Parathyroid adenoma (tissue), 2 donors: Measurements from ENCODE around the gene SPOCK1.

Experiments used
- H2AFZ ChIP-seq: fragments of 300-600 bp; sonication (generic); one replicate; pipeline ENCODE4 v1.7.0; 2017; ENCODE audit warnings: antibody characterized with exemption, mild to moderate bottlenecking
- H3K27ac ChIP-seq: fragments of 300-600 bp; sonication (generic); one replicate; pipeline ENCODE4 v1.7.0; 2017
- H3K27me3 ChIP-seq: fragments of 300-600 bp; sonication (generic); one replicate; pipeline ENCODE4 v1.7.0; 2017; ENCODE audit warnings: low read length; ENCODE audit not compliant: control insufficient read depth, insufficient read depth
- H3K36me3 ChIP-seq: fragments of 300-600 bp; sonication (generic); one replicate; pipeline ENCODE4 v1.7.0; 2017; ENCODE audit warnings: low read length; ENCODE audit not compliant: control insufficient read depth, insufficient read depth
- H3K4me1 ChIP-seq: fragments of 300-600 bp; sonication (generic); one replicate; pipeline ENCODE4 v1.7.0; 2017; ENCODE audit warnings: control low read depth
- H3K4me2 ChIP-seq: fragments of 300-600 bp; sonication (generic); one replicate; pipeline ENCODE4 v1.7.0; 2017; ENCODE audit warnings: low read length
- H3K4me3 ChIP-seq: fragments of 300-600 bp; sonication (generic); one replicate; pipeline ENCODE4 v1.7.0; 2017; ENCODE audit warnings: low read depth, low read length
- H3K79me2 ChIP-seq: fragments of 300-600 bp; sonication (generic); one replicate; pipeline ENCODE4 v1.7.0; 2017; ENCODE audit warnings: control low read depth
- H3K9ac ChIP-seq: fragments of 300-600 bp; sonication (generic); one replicate; pipeline ENCODE4 v1.7.0; 2017; ENCODE audit warnings: mild to moderate bottlenecking
- H3K9me3 ChIP-seq: fragments of 300-600 bp; sonication (generic); one replicate; pipeline ENCODE4 v1.7.0; 2017; ENCODE audit warnings: low read length; ENCODE audit not compliant: control insufficient read depth
- CTCF ChIP-seq: fragments of 300-600 bp; sonication (generic); IDR thresholded peaks from one replicate; pipeline ENCODE4 v1.7.0; 2017; ENCODE audit warnings: antibody characterized with exemption, mild to moderate bottlenecking
- donor health status: primary hyperparathyroidism.

The SPOCK1 gene

GRCh38 chr5:137195483-137195882, 303.6 kb downstream of the SPOCK1 start:
- H3K4me1 ChIP-seq, result no peaks in the 10 kb centered on the region
- TF ChIP-seq CTCF, result no peak
- H2AFZ ChIP-seq, result no peak overlapping the region
- H3K27ac ChIP-seq, result no peak overlapping the region
- no peaks in the 10 kb centered on the region for H3K27me3 ChIP-seq
- H3K9me3 ChIP-seq, result no peaks in the 10 kb centered on the region
- H3K79me2 ChIP-seq, result no peaks in the 10 kb centered on the region
- H3K4me2 ChIP-seq, result no peak overlapping the region
- no peaks in the 10 kb centered on the region for H3K36me3 ChIP-seq
- H3K9ac ChIP-seq, result no peak overlapping the region
- no peak overlapping the region for H3K4me3 ChIP-seq

GRCh38 chr5:137194300-137194699, 304.8 kb downstream of the SPOCK1 start:
- Histone ChIP-seq H3K27me3 (no peaks in the 10 kb centered on the region), H2AFZ (no peak overlapping the region), H3K27ac (no peak overlapping the region)

GRCh38 chr5:137192293-137192743, 306.8 kb downstream of the SPOCK1 start:
- H3K9ac ChIP-seq, result no peak overlapping the region
- H3K79me2 ChIP-seq, result no peaks in the 10 kb centered on the region
- H3K9me3 ChIP-seq, result no peaks in the 10 kb centered on the region
- no peak overlapping the region for H2AFZ ChIP-seq
- no peak overlapping the region for H3K4me2 ChIP-seq
- no peak overlapping the region for H3K27ac ChIP-seq
- no peaks in the 10 kb centered on the region for H3K4me1 ChIP-seq
- H3K27me3 ChIP-seq, result no peaks in the 10 kb centered on the region
- H3K36me3 ChIP-seq, result no peaks in the 10 kb centered on the region
- no peak for TF ChIP-seq CTCF
- no peak overlapping the region for H3K4me3 ChIP-seq

More at GRCh38 chr5:137194300-137194699, 304.8 kb downstream of the SPOCK1 start:
- Histone ChIP-seq H3K4me3 (no peak overlapping the region), H3K9me3 (no peaks in the 10 kb centered on the region), H3K79me2 (no peaks in the 10 kb centered on the region), H3K4me2 (no peak overlapping the region), H3K9ac (no peak overlapping the region), H3K36me3 (no peaks in the 10 kb centered on the region), H3K4me1 (no peaks in the 10 kb centered on the region)
- no peak for TF ChIP-seq CTCF

- no peaks in the 10 kb centered on the region for H3K79me2 ChIP-seq
- H3K9ac ChIP-seq, result no peak overlapping the region
- no peaks in the 10 kb centered on the region for H3K27me3 ChIP-seq
- H3K27ac ChIP-seq, result no peak overlapping the region
- H3K4me3 ChIP-seq, result no peak overlapping the region
- no peaks in the 10 kb centered on the region for H3K4me1 ChIP-seq
- no peak for TF ChIP-seq CTCF
- H3K9me3 ChIP-seq, result no peaks in the 10 kb centered on the region
- H3K4me2 ChIP-seq, result no peak overlapping the region
- H3K36me3 ChIP-seq, result no peaks in the 10 kb centered on the region
- H2AFZ ChIP-seq, result no peak overlapping the region
Measured at GRCh38 chr5:137191179-137191578, 307.9 kb downstream of the SPOCK1 start.

DNA sequence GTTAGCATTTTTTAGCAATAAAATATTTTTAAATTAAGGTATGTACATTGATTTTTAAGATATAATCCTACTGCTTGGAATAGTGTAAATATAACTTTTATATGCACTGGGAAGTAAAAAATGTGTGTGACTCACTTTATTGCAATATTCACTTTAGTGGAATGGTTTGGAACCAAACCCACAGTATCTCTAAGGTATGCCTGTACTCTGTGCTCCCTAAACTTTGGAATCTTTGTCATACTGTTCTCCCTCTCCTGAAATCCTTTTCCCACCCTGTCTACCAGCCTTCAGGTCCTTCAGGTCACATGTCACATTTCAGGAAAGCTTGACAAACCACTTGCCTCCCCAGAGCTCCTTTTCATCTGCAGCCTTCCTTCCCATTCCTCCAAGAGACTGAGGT, 308.7 kb downstream of the SPOCK1 start:
- TF ChIP-seq CTCF, result no peak
- no peaks in the 10 kb centered on the region for H3K79me2 ChIP-seq
- H3K4me3 ChIP-seq, result no peak overlapping the region
- no peaks in the 10 kb centered on the region for H3K27me3 ChIP-seq
- no peak overlapping the region for H3K9ac ChIP-seq
- no peak overlapping the region for H3K27ac ChIP-seq
- H3K4me2 ChIP-seq, result no peak overlapping the region
- no peak overlapping the region for H2AFZ ChIP-seq
- H3K36me3 ChIP-seq, result no peaks in the 10 kb centered on the region
- no peaks in the 10 kb centered on the region for H3K9me3 ChIP-seq
- H3K4me1 ChIP-seq, result no peaks in the 10 kb centered on the region
